ACC112 (cell line): Measurements from ENCODE around the gene RIGI.
A peak's percentile ranks its signal among the peaks of the same experiment; 100 is the strongest.
"Not testable (repeated sequence)": the region's sequence is repeated elsewhere in the genome, so short reads cannot be mapped to it uniquely, and the experiment has no call there.

Source experiments
- H2AFZ ChIP-seq: fragments of 200-600 bp; sonication (generic); one replicate; pipeline ENCODE4 v1.6.0; 2017; ENCODE audit warnings: antibody characterized with exemption, low read length; ENCODE audit not compliant: unreplicated experiment
- H3K27ac ChIP-seq: fragments of 200-600 bp; sonication (generic); 2 replicates; pipeline ENCODE4 v1.5.1; 2014; ENCODE audit warnings: low read depth, mild to moderate bottlenecking, antibody characterized with exemption, low read length, moderate library complexity
- H3K27me3 ChIP-seq: fragments of 200-600 bp; sonication (generic); 2 replicates; pipeline ENCODE4 v1.6.1; 2014; ENCODE audit warnings: mild to moderate bottlenecking, antibody characterized with exemption, low read length, moderate library complexity, mixed read lengths; ENCODE audit not compliant: insufficient read depth
- H3K36me3 ChIP-seq: fragments of 200-600 bp; sonication (generic); 2 replicates; pipeline ENCODE4 v1.6.1; 2016; ENCODE audit warnings: mild to moderate bottlenecking, antibody characterized with exemption, low read length, moderate library complexity, mixed read lengths; ENCODE audit not compliant: insufficient read depth
- H3K4me1 ChIP-seq: fragments of 200-600 bp; sonication (generic); one replicate; pipeline ENCODE4 v1.6.1; 2016; ENCODE audit warnings: low read length, mixed read lengths; ENCODE audit not compliant: insufficient read depth, unreplicated experiment, control insufficient read depth
- H3K4me3 ChIP-seq: fragments of 200-600 bp; sonication (generic); 2 replicates; pipeline ENCODE4 v1.5.1; 2014; ENCODE audit warnings: mild to moderate bottlenecking, low read depth, low read length
- H3K79me2 ChIP-seq: fragments of 200-600 bp; sonication (generic); one replicate; pipeline ENCODE4 v1.6.0; 2016; ENCODE audit warnings: low read length; ENCODE audit not compliant: control insufficient read depth, unreplicated experiment, insufficient read depth

Gene RIGI

DNA sequence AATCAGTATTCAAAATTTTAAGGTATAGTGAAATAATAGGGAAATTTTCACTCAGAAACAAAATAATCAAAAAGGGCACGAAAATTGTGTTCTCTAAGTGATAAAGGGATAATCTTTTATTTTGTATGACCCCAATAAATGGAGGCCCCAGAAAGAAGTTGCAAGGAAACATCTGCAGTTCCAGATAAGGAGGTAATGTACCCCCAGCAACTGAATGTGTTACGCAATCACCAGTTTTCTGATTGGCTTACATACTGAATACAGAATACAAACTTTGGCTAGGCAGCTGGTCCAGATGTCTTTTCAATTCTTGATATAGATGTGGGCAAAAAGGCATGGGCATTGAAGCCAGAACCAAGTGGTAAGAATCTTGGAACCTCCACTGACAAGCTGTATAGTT, 28.1 kb upstream of the RIGI start:
- Histone ChIP-seq H3K4me1 (peaks cover 16% of the 10 kb centered on the region), H2AFZ (no peak overlapping the region), H3K4me3 (no peak overlapping the region), H3K27me3 (no peaks in the 10 kb centered on the region), H3K27ac (no peak overlapping the region), H3K36me3 (no peaks in the 10 kb centered on the region), H3K79me2 (peaks cover 40% of the 10 kb centered on the region)

DNA sequence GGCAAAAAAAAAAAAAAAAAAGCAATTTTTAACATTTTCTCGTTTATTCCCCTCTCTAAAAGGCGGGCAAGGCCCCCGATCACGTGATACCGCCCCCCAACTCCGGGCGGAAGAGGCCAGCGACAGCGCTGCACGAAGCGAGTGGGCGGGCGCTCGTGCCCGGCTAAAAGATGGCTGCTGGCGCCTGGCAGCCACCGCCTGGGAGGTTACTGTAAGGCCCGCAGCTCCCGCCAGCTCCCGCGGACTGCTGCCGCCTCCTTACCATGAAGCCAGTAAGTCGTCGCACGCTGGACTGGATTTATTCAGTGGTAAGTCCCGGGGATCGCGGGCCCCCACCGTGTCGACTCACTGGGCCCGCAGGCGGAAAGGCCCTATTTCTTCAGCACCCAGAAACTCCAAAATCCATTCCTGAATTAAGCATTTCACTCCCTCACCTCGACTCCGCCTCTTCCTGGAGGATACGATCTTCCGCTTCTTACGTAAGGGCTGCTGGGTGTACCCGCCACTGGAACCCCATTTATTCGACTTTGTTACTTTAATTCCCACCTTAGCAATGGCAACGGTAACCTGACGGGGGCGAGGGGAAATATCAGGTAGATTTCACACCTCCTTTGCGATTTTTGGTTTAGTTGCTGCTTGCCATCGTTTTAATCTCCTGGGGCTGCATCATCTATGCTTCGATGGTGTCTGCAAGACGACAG, 26.3 kb upstream of the RIGI start, which contains the start of the genes SMIM27 and TOPORS:
SMIM27 (plus strand) TSS at position 156 of the 701 bp plus-strand sequence; CDS start at position 264, 108 bp downstream.
TOPORS (minus strand) TSS at position 415 of the 701 bp plus-strand sequence; CDS start at position 265, 150 bp downstream.
- H3K36me3 ChIP-seq: peaks cover 3% of the 10 kb centered on the region; the same call in 1 of the 2 replicates
- H3K4me3 ChIP-seq: peak within 1 kb of the TSS; percentile 84
- H3K4me1 ChIP-seq: peaks cover 16% of the 10 kb centered on the region
- H3K79me2 ChIP-seq: peaks cover 47% of the 10 kb centered on the region
- peak within 1 kb of the TSS; percentile 87 for H3K27ac ChIP-seq
- H3K27me3 ChIP-seq: no peaks in the 10 kb centered on the region
- H2AFZ ChIP-seq: peak within 1 kb of the TSS; percentile 83

DNA sequence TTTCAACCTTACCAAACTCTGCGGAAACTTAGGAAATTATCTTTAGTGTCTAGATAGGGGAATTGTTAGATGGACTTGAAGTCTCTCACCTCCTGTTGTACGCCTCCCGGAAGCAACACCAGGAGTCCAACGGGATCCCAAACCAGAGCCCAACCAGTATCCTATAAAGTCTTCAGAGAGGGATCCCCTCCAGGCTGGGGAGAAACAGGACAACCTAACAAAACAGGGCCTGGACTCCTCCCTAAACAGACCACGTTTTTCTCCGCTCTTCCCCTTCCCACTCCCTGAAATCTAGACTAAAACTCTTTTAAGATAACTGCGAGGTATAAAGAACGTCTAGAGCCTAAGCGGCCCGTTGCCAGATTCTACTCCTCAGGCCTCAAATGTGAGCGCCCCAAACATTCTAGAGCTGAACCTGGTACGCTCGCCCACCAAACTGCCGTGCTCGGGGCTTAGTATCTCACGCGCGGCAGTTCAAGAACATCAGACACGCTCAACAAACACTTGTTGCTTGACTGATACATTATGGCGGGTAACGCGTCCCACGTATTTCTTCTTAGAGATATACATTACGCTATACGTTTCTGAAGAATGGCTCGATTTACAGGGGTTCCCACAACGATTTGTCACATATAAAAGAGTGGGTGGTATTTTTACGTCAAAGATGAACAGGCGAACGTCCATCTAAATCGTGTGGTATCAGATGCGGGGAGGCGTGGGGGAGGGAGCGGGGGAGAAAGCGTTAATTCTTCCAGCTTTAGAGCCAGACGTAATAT, 25.5 kb upstream of the RIGI start:
- peak overlapping the region; percentile 87 for H3K27ac ChIP-seq
- H2AFZ ChIP-seq: peak overlapping the region; percentile 32
- H3K4me3 ChIP-seq: peak overlapping the region; percentile 84
- H3K79me2 ChIP-seq: peaks cover 56% of the 10 kb centered on the region
- H3K4me1 ChIP-seq: peaks cover 16% of the 10 kb centered on the region
- H3K27me3 ChIP-seq: no peaks in the 10 kb centered on the region
- peaks cover 3% of the 10 kb centered on the region; the same call in 1 of the 2 replicates for H3K36me3 ChIP-seq

DNA sequence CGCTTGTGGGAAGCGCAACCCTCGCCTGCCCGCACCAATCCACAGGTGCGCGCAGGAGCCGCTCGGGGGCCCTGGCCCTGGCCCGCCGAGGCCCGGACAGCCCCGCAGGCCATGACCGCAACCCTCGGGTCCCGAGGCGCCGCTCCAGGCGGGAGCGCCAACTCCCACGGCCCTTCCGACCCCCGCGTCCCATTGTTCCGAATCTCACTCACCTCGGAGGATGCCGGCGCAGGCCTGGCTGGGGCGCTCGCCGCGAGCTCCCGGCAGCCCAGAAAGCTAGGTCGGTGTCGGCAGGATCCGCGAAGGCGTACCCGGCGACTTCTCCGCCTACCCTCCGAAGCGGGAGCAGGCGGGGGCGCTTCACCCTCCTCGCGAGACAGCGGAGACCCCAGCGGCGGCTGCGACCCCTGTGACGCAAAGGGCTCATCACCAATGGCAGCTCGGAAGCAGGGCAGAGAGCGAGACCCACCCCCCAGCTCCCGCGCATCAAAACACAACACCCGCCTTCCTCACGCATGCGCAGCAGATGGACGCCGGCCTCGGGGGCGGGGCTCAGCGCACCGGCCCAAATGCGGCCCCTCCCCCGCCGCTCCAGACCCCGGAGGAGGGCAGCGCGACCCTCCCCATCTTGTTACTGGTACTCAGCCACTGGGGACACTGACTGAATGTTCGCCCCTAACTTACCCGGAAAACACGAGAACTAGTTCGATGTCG, 24.7 kb upstream of the RIGI start:
- Histone ChIP-seq H2AFZ (peak overlapping the region; percentile 32), H3K36me3 (peaks cover 6% of the 10 kb centered on the region; the same call in 1 of the 2 replicates), H3K4me3 (peak overlapping the region; percentile 84), H3K79me2 (peaks cover 63% of the 10 kb centered on the region), H3K4me1 (peaks cover 16% of the 10 kb centered on the region), H3K27ac (peak overlapping the region; percentile 87), H3K27me3 (no peaks in the 10 kb centered on the region)

DNA sequence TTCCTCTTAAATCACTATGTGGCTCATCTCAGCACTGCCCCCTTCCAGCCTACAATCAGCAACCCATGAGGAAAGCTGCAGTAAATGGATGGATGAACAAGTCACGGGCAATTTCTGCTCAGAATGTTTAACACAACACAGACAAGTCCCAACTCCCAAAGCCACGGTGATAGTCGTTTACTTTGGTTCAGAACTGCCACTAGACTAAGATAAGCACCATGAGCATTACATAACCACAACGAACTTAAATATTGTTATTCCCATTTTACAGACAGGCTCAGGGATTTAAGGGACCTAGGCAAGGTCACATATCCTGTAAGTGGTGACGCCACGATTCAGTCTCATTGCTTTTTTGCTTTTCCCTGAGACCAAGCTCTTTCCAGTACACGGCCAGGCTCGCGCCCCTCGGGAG, 24.2 kb upstream of the RIGI start:
- H3K36me3 ChIP-seq: peaks cover 6% of the 10 kb centered on the region; the same call in 1 of the 2 replicates
- peak overlapping the region; percentile 84 for H3K4me3 ChIP-seq
- peaks cover 16% of the 10 kb centered on the region for H3K4me1 ChIP-seq
- no peaks in the 10 kb centered on the region for H3K27me3 ChIP-seq
- H2AFZ ChIP-seq: no peak overlapping the region
- peaks cover 69% of the 10 kb centered on the region for H3K79me2 ChIP-seq
- peak overlapping the region; percentile 49; the same call in 1 of the 2 replicates for H3K27ac ChIP-seq

DNA sequence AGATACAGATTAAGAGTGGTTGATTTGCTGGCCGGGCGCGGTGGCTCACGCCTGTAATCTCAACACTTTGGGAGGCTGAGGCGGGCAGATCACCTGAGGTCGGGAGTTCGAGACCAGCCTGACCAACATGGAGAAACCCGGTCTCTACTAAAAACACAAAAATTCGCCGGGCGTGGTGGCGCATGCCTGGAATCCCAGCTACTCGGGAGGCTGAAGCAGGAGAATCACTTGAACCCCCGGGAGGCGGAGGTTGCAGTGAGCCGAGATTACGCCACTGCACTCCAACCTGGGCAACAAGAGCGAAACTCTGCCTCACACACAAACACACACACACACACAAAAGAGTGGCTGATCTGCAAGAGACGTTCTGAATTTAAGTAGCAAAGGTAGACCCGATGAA, 22.2 kb upstream of the RIGI start:
- not testable (repeated sequence) for H3K27me3 ChIP-seq, H3K4me1 ChIP-seq, H3K4me3 ChIP-seq, H2AFZ ChIP-seq, H3K27ac ChIP-seq
- Histone ChIP-seq H3K79me2 (peaks cover 82% of the 10 kb centered on the region), H3K36me3 (peaks cover 17% of the 10 kb centered on the region)

DNA sequence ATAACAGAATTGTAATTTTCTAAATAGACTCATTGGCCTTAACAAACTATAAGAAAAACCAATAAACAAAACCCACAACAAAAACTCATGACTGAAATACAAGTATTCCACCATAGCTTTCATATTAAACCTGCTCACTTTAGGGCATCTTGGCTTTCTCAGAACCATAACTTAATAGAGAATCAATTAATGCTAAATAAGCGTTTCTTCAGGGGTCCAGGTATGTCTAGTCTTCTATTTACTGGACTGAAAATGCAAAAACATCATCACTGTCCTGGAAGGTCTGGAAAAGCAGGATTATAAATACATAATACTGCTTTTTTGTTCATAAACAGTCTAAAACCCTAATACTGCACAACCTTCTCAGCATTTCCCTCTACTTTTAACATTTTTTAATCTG, 19.9 kb upstream of the RIGI start:
- Histone ChIP-seq H3K27me3 (no peaks in the 10 kb centered on the region), H3K4me1 (peaks cover 6% of the 10 kb centered on the region), H2AFZ (no peak overlapping the region), H3K27ac (no peak overlapping the region), H3K79me2 (peaks cover 90% of the 10 kb centered on the region), H3K4me3 (no peak overlapping the region), H3K36me3 (peaks cover 34% of the 10 kb centered on the region)

DNA sequence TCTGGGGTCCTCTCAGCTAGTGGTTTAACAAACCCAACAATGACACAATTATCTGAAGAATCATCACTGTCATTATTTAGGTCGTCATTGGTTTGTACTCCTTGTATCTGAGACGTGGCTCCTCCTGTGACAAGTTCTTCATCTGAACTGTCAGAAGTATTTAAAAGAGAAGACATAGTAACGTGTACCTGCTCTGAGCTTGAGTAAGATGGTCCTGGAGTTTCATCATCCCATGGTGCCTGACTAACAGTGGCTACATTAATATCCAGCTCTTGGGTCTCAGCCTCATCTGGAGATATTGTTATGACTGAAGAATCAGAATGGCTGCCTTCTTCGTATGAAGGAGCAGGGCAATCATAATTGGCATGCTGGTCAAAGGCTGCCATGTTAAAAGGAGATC, 17.1 kb upstream of the RIGI start:
- Histone ChIP-seq H2AFZ (no peak overlapping the region), H3K27me3 (no peaks in the 10 kb centered on the region), H3K4me1 (no peaks in the 10 kb centered on the region), H3K27ac (no peak overlapping the region), H3K79me2 (peaks cover 62% of the 10 kb centered on the region), H3K4me3 (no peak overlapping the region), H3K36me3 (peaks cover 33% of the 10 kb centered on the region)

DNA sequence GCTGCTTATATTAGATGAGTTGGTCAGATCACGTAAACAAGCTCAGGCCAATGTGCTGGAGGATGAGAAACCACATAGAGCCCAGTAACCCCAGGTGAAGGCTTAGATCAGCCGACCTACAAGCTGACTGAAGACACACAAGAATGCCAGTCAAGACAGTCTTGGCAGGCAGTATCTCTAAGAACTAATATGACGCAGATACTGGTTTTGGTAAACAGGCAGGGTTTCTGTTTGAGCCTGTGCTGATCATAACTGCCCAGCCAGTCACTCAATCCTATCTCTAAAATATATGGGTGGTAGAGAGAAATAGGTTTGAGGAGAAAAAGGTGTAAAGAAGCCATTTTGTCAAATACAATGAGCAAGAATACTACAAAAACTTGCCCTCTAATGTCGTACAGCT, 7.8 kb upstream of the RIGI start:
- H3K27me3 ChIP-seq: no peaks in the 10 kb centered on the region
- no peak overlapping the region for H3K27ac ChIP-seq
- H3K4me1 ChIP-seq: peaks cover 8% of the 10 kb centered on the region
- H3K4me3 ChIP-seq: no peak overlapping the region
- H2AFZ ChIP-seq: no peak overlapping the region
- H3K79me2 ChIP-seq: no peaks in the 10 kb centered on the region
- no peaks in the 10 kb centered on the region for H3K36me3 ChIP-seq

DNA sequence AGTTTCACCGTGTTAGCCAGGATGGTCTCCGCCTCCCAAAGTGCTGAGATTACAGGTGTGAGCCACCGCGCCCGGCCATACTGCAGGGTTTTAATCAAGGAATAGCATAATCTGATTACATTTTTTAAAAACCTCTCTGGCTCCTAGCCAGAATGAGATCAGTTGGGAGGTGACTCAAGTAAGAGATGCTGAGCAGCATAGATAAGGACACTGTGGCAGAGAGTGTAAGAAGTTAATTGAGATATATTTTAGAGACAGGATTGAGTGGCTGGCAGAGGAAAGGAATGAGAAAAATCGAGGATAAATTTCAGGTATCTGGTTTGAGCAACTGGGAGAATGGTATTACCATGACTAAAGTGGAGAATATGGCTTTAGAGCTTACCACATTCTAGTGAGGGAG, 7.3 kb upstream of the RIGI start:
- Histone ChIP-seq H3K79me2 (no peaks in the 10 kb centered on the region), H3K36me3 (no peaks in the 10 kb centered on the region), H3K4me3 (no peak overlapping the region), H3K27ac (no peak overlapping the region), H2AFZ (no peak overlapping the region), H3K27me3 (no peaks in the 10 kb centered on the region), H3K4me1 (peaks cover 8% of the 10 kb centered on the region)
